Activated T-helper 1 cell treated with anti-CD3 and anti-CD28 coated beads, Interleukin-2, amount 50 U/mL, for 16 hours (primary cell): ENCODE data around the gene SLC22A6.

ENCODE experiments used
- DNase-seq, 2 donors: peaks; one replicate each; pipeline ENCODE4 v3.0.0-alpha.2; 2020; ENCODE audit warnings: low read depth in 1 of 2, low spot score in 1 of 2

The SLC22A6 gene

GRCh38 chr11:62933750-62934495, 50.8 kb downstream of the SLC22A6 start:
- DNase-seq, result no peak

GRCh38 chr11:62933285-62933684, 51.5 kb downstream of the SLC22A6 start:
- no peak for DNase-seq

- DNase-seq, result no peak
Measured at GRCh38 chr11:62931499-62932278, 53.1 kb downstream of the SLC22A6 start.

- no peak for DNase-seq
Measured at GRCh38 chr11:62930666-62931065, 54.1 kb downstream of the SLC22A6 start.

GRCh38 chr11:62930157-62930556, 54.6 kb downstream of the SLC22A6 start:
- no peak for DNase-seq

- DNase-seq, result no peak
Measured at GRCh38 chr11:62928011-62928410, 56.8 kb downstream of the SLC22A6 start.

- no peak for DNase-seq
Measured at GRCh38 chr11:62926680-62927455, 57.9 kb downstream of the SLC22A6 start.
